GM12891 (cell line): ENCODE results near the gene WDR72.

Experiments used
- PAX5 ChIP-seq: IDR thresholded peaks from 2 replicates; pipeline ENCODE4 v1.6.1; 2011; ENCODE audit warnings: low read length, moderate library complexity, mild to moderate bottlenecking; ENCODE audit not compliant: insufficient read depth, severe bottlenecking
- POLR2A ChIP-seq: IDR thresholded peaks from 2 replicates; pipeline ENCODE4 v1.6.1; 2011; ENCODE audit warnings: low read depth, low read length, control low read depth
- POLR2AphosphoS5 ChIP-seq: IDR thresholded peaks from 2 replicates; pipeline ENCODE4 v1.6.1; 2011; ENCODE audit warnings: low read depth, low read length, control low read depth
- TAF1 ChIP-seq: IDR thresholded peaks from 2 replicates; pipeline ENCODE4 v1.6.1; 2011; ENCODE audit warnings: low read depth, low read length, control low read depth

- TF ChIP-seq TAF1 (no peak), POLR2A (no peak), POLR2AphosphoS5 (no peak), PAX5 (no peak)
Measured at GRCh38 chr15:53739651-53740050, 19.8 kb downstream of the WDR72 start.
